IPS DF 6.9 (cell line): ENCODE measurements around the gene STEAP3.

Experiments
- DNase-seq: peaks from one replicate; pipeline ENCODE4 v3.0.0-alpha.2; 2013; ENCODE audit warnings: low read depth, low spot score
- H3K27ac ChIP-seq: one replicate; pipeline ENCODE4 v1.5.1; 2013; ENCODE audit warnings: low read length, control low read depth
- H3K27me3 ChIP-seq: 2 replicates; pipeline ENCODE4 v1.6.1; 2013; ENCODE audit warnings: mild to moderate bottlenecking, low read length; ENCODE audit not compliant: control insufficient read depth, insufficient read depth
- H3K36me3 ChIP-seq: 2 replicates; pipeline ENCODE4 v1.6.1; 2013; ENCODE audit warnings: low read length; ENCODE audit not compliant: control insufficient read depth, insufficient read depth
- H3K4me1 ChIP-seq: 2 replicates; pipeline ENCODE4 v1.6.1; 2013; ENCODE audit warnings: low read length; ENCODE audit not compliant: control insufficient read depth, insufficient read depth
- H3K4me3 ChIP-seq: 2 replicates; pipeline ENCODE4 v1.5.1; 2013; ENCODE audit warnings: mild to moderate bottlenecking, low read length
- H3K9me3 ChIP-seq: 2 replicates; pipeline ENCODE4 v1.6.1; 2013; ENCODE audit warnings: low read length, inconsistent platforms; ENCODE audit not compliant: control insufficient read depth, insufficient read depth
- WGBS: extraction: QIAGEN DNeasy Blood & Tissue Kit; methylation state at CpG from one replicate; pipeline ENCODE4 v1.1.7; 2013; ENCODE audit warnings: mixed read lengths, missing lambda C conversion rate; ENCODE audit not compliant: insufficient read length, insufficient coverage; 5-methylcytosine and 5-hydroxymethylcytosine counted together

The STEAP3 gene

GRCh38 chr2:119293254-119293653, 69.6 kb downstream of the STEAP3 start:
- Histone ChIP-seq H3K4me1 (no peaks in the 10 kb centered on the region), H3K4me3 (no peak overlapping the region), H3K36me3 (no peaks in the 10 kb centered on the region), H3K27ac (no peak overlapping the region), H3K9me3 (no peaks in the 10 kb centered on the region), H3K27me3 (no peaks in the 10 kb centered on the region)
- DNase-seq, result no peak
- WGBS, result 100% methylated on average over 1 of the region's 2 CpGs

GRCh38 chr2:119293900-119294299, 70.3 kb downstream of the STEAP3 start:
- Histone ChIP-seq H3K4me3 (no peak overlapping the region), H3K4me1 (no peaks in the 10 kb centered on the region), H3K27me3 (no peaks in the 10 kb centered on the region), H3K27ac (no peak overlapping the region), H3K36me3 (no peaks in the 10 kb centered on the region), H3K9me3 (no peaks in the 10 kb centered on the region)
- no peak for DNase-seq
- WGBS, result no CpG with 5 or more reads among the region's 7 CpGs

- no peak overlapping the region for H3K4me3 ChIP-seq
- H3K27ac ChIP-seq, result no peak overlapping the region
- H3K36me3 ChIP-seq, result no peaks in the 10 kb centered on the region
- no peak for DNase-seq
- no CpG with 5 or more reads among the region's 14 CpGs for WGBS
- H3K9me3 ChIP-seq, result no peaks in the 10 kb centered on the region
- no peaks in the 10 kb centered on the region for H3K4me1 ChIP-seq
- H3K27me3 ChIP-seq, result no peaks in the 10 kb centered on the region
Observed at GRCh38 chr2:119294671-119295070, 71.0 kb downstream of the STEAP3 start.

GRCh38 chr2:119295688-119296375, 72.2 kb downstream of the STEAP3 start:
- no peaks in the 10 kb centered on the region for H3K36me3 ChIP-seq
- no peak overlapping the region for H3K27ac ChIP-seq
- DNase-seq, result no peak

GRCh38 chr2:119301413-119301812, 77.8 kb downstream of the STEAP3 start:
- no peak for DNase-seq
- H3K27me3 ChIP-seq, result no peaks in the 10 kb centered on the region
- H3K4me3 ChIP-seq, result no peak overlapping the region
- H3K9me3 ChIP-seq, result no peaks in the 10 kb centered on the region
- WGBS, result no CpG with 5 or more reads among the region's 6 CpGs
- H3K36me3 ChIP-seq, result no peaks in the 10 kb centered on the region
- no peaks in the 10 kb centered on the region for H3K4me1 ChIP-seq
- H3K27ac ChIP-seq, result no peak overlapping the region

More at GRCh38 chr2:119295688-119296375, 72.2 kb downstream of the STEAP3 start:
- WGBS, result no CpG with 5 or more reads among the region's 10 CpGs
- H3K27me3 ChIP-seq, result no peaks in the 10 kb centered on the region
- H3K4me1 ChIP-seq, result no peaks in the 10 kb centered on the region
- no peaks in the 10 kb centered on the region for H3K9me3 ChIP-seq
- no peak overlapping the region for H3K4me3 ChIP-seq

- no CpG with 5 or more reads among the region's 2 CpGs for WGBS
- H3K4me1 ChIP-seq, result no peaks in the 10 kb centered on the region
- no peak for DNase-seq
Observed at GRCh38 chr2:119304847-119305246, 81.2 kb downstream of the STEAP3 start.

GRCh38 chr2:119305497-119306195, 82.0 kb downstream of the STEAP3 start:
- H3K27me3 ChIP-seq, result no peaks in the 10 kb centered on the region
- H3K4me1 ChIP-seq, result no peaks in the 10 kb centered on the region
- no peak overlapping the region for H3K27ac ChIP-seq
- H3K4me3 ChIP-seq, result no peak overlapping the region
- no peak for DNase-seq
- H3K36me3 ChIP-seq, result no peaks in the 10 kb centered on the region
- no CpG with 5 or more reads among the region's 12 CpGs for WGBS
- H3K9me3 ChIP-seq, result no peaks in the 10 kb centered on the region

More at GRCh38 chr2:119304847-119305246, 81.2 kb downstream of the STEAP3 start:
- Histone ChIP-seq H3K27ac (no peak overlapping the region), H3K27me3 (no peaks in the 10 kb centered on the region), H3K4me3 (no peak overlapping the region), H3K9me3 (no peaks in the 10 kb centered on the region), H3K36me3 (no peaks in the 10 kb centered on the region)

- Histone ChIP-seq H3K36me3 (no peaks in the 10 kb centered on the region), H3K27me3 (no peaks in the 10 kb centered on the region), H3K9me3 (no peaks in the 10 kb centered on the region), H3K27ac (no peak overlapping the region), H3K4me3 (no peak overlapping the region), H3K4me1 (no peaks in the 10 kb centered on the region)
- DNase-seq, result no peak
- WGBS, result no CpG with 5 or more reads among the region's 10 CpGs
Observed at GRCh38 chr2:119306196-119306590, 82.6 kb downstream of the STEAP3 start.

- H3K4me1 ChIP-seq, result no peaks in the 10 kb centered on the region
- no CpG with 5 or more reads among the region's 7 CpGs for WGBS
- no peaks in the 10 kb centered on the region for H3K9me3 ChIP-seq
Observed at GRCh38 chr2:119307419-119308140, 83.9 kb downstream of the STEAP3 start.

GRCh38 chr2:119308793-119309330, 85.2 kb downstream of the STEAP3 start:
- H3K27me3 ChIP-seq, result no peaks in the 10 kb centered on the region
- no peak for DNase-seq
- H3K27ac ChIP-seq, result no peak overlapping the region
- no CpG with 5 or more reads among the region's 4 CpGs for WGBS
- no peaks in the 10 kb centered on the region for H3K4me1 ChIP-seq
- H3K4me3 ChIP-seq, result no peak overlapping the region
- H3K36me3 ChIP-seq, result no peaks in the 10 kb centered on the region
- H3K9me3 ChIP-seq, result no peaks in the 10 kb centered on the region

More at GRCh38 chr2:119307419-119308140, 83.9 kb downstream of the STEAP3 start:
- Histone ChIP-seq H3K36me3 (no peaks in the 10 kb centered on the region), H3K27me3 (no peaks in the 10 kb centered on the region), H3K4me3 (no peak overlapping the region), H3K27ac (no peak overlapping the region)
- DNase-seq, result no peak
